ENCODE measurements around the gene CYP24A1. TPM values are rescaled to one million over a fixed set of nuclear protein-coding genes. Genes with fewer than 3 reads are reported as not detected.

The CYP24A1 gene
- total and polyA plus RNA-seq, 2 of the 13 experiments (the other 11 are each of a cell fraction or from before 2014, with no cell fraction given) = 9.4 to 32.7 TPM

- TF ChIP-seq ZNF770 (CRISPR knock-in tag; IDR thresholded peaks at IDR 0.05) (no peak; the same call in 1 of the 2 replicates), PPARG (CRISPR knock-in tag; conservative IDR thresholded peaks at IDR 0.05) (peak; percentile 97), ZNF615 (CRISPR knock-in tag; IDR thresholded peaks at IDR 0.05; ENCODE audit: borderline replicate concordance) (no peak; the same call in 1 of the 2 replicates), ZNF446 (CRISPR knock-in tag; IDR thresholded peaks at IDR 0.05) (no peak), NR1H2 (CRISPR knock-in tag; IDR thresholded peaks at IDR 0.05; ENCODE audit: borderline replicate concordance, low read depth) (peak; percentile 96; the same call in 1 of the 2 replicates), POGZ (CRISPR knock-in tag; IDR thresholded peaks at IDR 0.05) (peak; percentile 97), E2F1 (CRISPR knock-in tag; IDR thresholded peaks at IDR 0.05) (no peak), TEF (CRISPR knock-in tag; IDR thresholded peaks at IDR 0.05) (no peak; the same call in 1 of the 2 replicates), ZBTB38 (CRISPR knock-in tag; IDR thresholded peaks at IDR 0.05) (peak; percentile 66; the same call in 1 of the 2 replicates), GATA4 (IDR thresholded peaks at IDR 0.05; ENCODE audit: borderline replicate concordance, low read depth) (peak; percentile 82), ZBTB43 (CRISPR knock-in tag; conservative IDR thresholded peaks at IDR 0.05) (peak; percentile 97), ZNF530 (CRISPR knock-in tag; IDR thresholded peaks at IDR 0.05; ENCODE audit: low read depth) (no peak), KLF15 (CRISPR knock-in tag; IDR thresholded peaks at IDR 0.05; ENCODE audit: borderline replicate concordance) (no peak)
- TF ChIP-seq, protein P1, sequence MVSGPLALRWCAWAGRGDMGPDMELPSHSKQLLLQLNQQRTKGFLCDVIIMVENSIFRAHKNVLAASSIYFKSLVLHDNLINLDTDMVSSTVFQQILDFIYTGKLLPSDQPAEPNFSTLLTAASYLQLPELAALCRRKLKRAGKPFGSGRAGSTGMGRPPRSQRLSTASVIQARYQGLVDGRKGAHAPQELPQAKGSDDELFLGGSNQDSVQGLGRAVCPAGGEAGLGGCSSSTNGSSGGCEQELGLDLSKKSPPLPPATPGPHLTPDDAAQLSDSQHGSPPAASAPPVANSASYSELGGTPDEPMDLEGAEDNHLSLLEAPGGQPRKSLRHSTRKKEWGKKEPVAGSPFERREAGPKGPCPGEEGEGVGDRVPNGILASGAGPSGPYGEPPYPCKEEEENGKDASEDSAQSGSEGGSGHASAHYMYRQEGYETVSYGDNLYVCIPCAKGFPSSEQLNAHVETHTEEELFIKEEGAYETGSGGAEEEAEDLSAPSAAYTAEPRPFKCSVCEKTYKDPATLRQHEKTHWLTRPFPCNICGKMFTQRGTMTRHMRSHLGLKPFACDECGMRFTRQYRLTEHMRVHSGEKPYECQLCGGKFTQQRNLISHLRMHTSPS (CRISPR knock-in tag; IDR thresholded peaks at IDR 0.05; ENCODE audit: low read depth) = peak; percentile 99
Measured at GRCh38 chr20:54103762-54104600, 69.8 kb downstream of the CYP24A1 start (continued).
